Inflammatory macrophage (primary cell): ENCODE measurements around the gene CENPVL1.
"Not testable (repeated sequence)": the region's sequence is repeated elsewhere in the genome, so short reads cannot be mapped to it uniquely, and the experiment has no call there.

Source experiments
- DNase-seq, 2 donors: peaks; one replicate each; pipeline ENCODE4 v3.0.0-alpha.2; 2020 to 2022
- total RNA-seq, 18 experiments: gene quantifications; one replicate each; lab custom pipeline; 2026; ENCODE audit warnings: mixed read lengths in 6 of 18, inconsistent platforms in 2 of 18; lab: John Stamatoyannopoulos, UW

CENPVL1 gene
- 0 reads per million in 18 experiments for total RNA-seq

DNA sequence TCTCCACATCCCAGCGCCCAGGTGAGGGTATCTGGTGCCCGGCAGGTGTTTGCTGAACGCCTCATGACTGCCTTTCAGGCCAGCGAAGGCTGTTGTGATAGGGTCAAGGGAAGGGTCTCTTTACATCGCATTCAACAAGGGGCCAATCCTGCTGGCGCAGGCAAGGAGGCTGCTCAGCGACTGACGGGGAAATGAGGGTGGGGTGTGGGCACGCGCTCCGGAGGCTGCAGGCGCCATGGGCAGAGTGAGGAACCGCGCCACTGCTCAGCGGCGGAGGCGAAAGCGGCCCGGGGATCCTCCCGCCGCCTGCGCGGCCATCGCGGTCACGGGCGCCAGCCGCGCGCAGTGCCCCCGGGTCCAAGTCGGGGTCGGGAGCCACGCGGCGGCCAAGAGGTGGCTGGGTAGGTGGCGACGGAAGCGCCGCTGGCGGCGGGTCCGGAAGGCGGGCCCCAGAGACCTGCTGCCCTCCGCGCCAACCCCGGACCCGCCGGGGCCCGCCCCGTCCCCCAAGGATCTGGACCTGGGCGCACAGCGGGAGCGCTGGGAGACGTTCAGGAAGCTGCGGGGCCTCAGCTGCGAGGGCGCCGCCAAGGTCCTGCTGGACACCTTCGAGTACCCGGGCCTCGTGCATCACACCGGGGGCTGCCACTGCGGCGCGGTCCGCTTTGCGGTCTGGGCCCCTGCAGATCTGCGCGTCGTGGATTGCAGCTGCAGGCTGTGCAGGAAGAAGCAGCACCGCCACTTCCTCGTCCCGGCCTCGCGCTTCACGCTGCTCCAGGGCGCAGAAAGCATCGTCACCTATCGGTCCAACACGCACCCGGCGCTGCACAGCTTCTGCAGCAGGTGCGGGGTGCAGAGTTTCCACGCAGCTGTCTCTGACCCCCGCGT, at the start of gene CENPVL1:
TSS of gene CENPVL1 (plus strand) at position 236 of the 888 bp plus-strand sequence. CDS start at position 236, 0 bp downstream.
- DNase-seq: not testable (repeated sequence)

DNA sequence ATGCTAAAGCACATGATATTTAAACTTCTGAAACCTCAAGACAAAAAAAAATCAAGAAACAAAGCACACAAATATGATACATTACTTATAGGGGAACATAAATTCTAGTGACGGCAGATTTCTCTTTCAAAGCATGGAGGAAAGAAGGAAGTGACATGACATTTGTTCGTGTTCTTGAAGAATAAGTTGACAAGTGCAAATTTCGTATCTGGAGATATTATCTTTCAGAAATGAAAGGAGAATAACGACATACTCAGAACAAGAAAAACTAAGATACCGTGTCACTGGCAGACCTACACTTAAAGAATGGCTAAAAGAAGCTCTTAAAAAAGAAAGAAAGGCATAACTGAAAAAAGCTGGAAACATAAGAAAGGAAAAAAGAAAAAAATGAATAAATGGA, 44.3 kb upstream of the CENPVL1 start:
- no peak for DNase-seq

DNA sequence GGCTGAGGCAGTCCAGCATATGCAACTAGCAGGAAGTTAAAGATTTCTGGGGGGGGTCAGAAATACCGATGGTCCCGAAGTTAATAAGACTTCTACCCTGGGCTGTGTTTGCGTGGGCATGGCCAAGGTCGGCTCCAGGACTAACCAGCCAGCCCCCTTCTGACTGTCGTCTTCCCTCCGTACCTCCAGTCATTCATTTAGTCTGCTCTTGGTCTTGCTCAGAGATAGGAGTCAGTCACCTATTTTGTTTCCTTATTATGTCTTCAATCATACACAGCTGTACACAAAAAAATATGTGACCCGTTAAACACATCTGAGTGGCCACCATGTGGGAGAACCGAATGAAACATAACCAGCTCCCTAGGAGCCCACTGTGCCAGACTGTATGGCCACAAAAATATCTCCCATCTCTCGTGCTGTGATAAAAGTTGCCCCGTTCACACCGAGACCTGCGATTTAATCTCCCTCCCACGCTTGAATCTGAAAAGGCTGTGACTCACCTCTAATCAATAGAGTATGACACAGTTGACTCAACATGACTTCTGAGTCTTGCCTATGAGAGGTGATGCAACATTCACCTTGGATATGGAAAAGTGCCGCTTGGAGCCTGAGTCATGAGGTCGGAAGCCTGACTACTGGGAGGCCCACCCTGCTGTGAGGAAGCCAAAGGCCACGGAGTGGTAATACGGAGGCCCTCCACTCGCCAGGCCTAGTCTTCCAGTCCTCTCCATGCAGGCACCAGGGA, 30.5 kb upstream of the CENPVL1 start:
- DNase-seq: not testable (repeated sequence)

DNA sequence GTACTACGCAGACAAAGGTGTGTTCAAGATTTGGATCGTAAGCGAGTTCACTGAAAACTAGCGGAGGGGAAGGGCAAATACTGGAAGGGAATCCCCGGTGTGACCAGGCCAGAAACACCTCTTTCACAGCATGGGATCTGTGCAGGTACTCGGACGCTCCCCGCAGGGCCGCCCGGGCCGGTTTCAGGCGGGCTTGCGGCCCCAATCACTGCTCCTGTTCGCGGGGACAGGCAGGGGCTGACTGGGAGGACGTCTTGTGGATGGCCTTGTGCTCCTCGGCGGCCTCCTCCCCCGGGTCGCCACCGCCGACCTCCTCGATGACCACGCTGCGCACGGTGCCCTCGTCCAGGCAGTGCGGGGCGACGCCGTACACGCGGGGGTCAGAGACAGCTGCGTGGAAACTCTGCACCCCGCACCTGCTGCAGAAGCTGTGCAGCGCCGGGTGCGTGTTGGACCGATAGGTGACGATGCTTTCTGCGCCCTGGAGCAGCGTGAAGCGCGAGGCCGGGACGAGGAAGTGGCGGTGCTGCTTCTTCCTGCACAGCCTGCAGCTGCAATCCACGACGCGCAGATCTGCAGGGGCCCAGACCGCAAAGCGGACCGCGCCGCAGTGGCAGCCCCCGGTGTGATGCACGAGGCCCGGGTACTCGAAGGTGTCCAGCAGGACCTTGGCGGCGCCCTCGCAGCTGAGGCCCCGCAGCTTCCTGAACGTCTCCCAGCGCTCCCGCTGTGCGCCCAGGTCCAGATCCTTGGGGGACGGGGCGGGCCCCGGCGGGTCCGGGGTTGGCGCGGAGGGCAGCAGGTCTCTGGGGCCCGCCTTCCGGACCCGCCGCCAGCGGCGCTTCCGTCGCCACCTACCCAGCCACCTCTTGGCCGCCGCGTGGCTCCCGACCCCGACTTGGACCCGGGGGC, 28.2 kb upstream of the CENPVL1 start:
- DNase-seq: not testable (repeated sequence)

DNA sequence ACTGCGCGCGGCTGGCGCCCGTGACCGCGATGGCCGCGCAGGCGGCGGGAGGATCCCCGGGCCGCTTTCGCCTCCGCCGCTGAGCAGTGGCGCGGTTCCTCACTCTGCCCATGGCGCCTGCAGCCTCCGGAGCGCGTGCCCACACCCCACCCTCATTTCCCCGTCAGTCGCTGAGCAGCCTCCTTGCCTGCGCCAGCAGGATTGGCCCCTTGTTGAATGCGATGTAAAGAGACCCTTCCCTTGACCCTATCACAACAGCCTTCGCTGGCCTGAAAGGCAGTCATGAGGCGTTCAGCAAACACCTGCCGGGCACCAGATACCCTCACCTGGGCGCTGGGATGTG, 27.6 kb upstream of the CENPVL1 start, which contains the start of gene CENPVL2:
TSS of gene CENPVL2 (minus strand) at position 112 of the 343 bp plus-strand sequence. CDS start at position 112, 0 bp downstream.
- not testable (repeated sequence) for DNase-seq

DNA sequence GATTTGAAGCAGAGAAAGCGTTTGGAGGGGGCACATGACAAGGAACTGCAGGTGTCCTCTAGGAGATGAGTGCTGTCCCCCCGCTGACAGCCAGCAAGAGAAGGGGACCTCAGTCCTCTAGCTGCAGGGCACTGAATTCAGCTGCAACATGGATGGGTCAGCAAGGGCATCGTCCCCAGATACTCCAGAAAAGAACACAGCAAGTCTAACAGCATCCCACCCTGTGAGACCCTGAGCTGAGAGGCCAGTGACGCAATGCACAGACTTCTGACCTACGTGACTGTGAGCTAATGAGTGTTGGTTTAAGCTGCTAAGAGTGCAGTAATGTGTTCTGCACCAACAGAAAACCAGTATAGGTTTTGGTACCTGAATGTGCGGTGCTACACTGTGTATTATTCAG, 16.1 kb upstream of the CENPVL1 start:
- no peak for DNase-seq

DNA sequence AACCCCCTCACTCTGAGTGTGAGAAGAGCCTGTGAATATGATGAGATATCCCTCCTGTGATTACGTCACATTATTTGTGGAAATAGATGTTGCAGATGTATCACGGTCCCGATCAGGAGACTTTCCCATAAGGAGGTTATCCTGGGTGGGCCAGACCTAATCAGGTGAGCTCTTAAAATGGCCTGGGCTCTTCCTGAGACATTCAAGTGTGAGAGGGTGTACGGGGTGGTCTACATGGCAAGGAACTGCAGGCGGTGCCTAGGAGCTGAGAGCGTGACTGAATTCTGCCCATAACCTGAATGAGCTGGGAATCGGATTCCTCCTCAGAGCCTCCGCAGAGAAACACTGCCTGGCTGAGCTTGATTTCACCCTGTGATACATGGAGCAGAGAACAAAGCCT, 12.9 kb upstream of the CENPVL1 start:
- no peak for DNase-seq

DNA sequence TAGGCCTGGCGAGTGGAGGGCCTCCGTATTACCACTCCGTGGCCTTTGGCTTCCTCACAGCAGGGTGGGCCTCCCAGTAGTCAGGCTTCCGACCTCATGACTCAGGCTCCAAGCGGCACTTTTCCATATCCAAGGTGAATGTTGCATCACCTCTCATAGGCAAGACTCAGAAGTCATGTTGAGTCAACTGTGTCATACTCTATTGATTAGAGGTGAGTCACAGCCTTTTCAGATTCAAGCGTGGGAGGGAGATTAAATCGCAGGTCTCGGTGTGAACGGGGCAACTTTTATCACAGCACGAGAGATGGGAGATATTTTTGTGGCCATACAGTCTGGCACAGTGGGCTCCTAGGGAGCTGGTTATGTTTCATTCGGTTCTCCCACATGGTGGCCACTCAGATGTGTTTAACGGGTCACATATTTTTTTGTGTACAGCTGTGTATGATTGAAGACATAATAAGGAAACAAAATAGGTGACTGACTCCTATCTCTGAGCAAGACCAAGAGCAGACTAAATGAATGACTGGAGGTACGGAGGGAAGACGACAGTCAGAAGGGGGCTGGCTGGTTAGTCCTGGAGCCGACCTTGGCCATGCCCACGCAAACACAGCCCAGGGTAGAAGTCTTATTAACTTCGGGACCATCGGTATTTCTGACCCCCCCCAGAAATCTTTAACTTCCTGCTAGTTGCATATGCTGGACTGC, 2.8 kb downstream of the CENPVL1 start:
- DNase-seq: not testable (repeated sequence)

DNA sequence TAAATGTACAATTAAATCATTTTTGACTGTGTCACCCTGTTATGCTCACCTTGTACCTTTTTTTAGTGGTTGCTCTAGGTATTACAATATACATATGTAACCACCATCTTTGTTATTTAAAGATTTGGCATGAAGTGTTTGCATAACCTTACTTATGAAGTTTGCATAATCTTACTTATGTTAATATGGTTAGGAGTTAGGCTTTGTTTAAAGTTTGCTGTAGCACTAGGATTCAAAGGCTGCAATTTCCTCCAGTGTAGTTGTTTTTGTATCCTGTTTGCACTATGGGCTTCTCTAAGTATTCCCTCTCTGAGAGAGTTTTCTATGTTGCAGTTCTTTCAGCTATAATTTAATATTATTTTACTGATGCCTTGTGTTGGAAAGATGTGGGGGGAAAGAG, 17.9 kb downstream of the CENPVL1 start:
- DNase-seq: no peak

DNA sequence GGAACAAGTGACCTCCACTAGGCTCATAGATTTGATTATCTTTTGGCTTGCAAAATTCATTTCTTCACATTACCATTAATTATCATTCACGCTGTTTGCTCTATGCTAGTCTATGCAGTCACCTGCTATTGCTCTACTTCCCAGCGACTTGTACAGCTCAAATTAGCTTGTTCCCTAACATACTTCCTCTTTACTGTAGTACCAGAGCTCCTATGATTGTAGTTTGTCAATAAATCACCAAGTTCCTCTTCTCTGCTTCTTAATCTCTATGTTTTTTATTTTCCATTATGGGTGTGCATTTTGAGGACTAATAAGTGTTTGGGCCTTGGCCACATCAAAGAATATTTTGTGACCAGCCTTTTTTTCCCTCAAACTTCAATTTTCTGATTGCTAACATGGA, 26.8 kb downstream of the CENPVL1 start:
- DNase-seq: peak; percentile 31 to 56

DNA sequence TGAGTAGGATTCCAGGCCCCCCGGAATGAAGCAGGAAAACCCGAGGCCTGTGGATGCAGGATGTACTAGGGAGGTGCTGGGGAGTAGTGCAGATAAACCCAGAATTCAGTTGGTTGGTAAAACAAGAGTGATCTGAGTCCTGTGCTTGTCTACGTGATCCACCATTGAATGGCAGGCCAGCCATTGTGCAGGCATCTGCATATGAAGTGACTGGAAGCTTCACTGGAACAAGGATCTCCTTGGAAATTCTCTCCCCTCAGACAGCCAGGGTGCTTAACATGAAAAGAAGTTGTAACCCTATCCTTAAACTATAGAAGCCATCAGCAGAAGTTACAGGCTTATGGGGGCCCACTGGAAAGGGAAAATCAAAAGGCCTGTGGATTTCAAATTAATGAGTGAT, 32.3 kb downstream of the CENPVL1 start:
- DNase-seq: no peak

DNA sequence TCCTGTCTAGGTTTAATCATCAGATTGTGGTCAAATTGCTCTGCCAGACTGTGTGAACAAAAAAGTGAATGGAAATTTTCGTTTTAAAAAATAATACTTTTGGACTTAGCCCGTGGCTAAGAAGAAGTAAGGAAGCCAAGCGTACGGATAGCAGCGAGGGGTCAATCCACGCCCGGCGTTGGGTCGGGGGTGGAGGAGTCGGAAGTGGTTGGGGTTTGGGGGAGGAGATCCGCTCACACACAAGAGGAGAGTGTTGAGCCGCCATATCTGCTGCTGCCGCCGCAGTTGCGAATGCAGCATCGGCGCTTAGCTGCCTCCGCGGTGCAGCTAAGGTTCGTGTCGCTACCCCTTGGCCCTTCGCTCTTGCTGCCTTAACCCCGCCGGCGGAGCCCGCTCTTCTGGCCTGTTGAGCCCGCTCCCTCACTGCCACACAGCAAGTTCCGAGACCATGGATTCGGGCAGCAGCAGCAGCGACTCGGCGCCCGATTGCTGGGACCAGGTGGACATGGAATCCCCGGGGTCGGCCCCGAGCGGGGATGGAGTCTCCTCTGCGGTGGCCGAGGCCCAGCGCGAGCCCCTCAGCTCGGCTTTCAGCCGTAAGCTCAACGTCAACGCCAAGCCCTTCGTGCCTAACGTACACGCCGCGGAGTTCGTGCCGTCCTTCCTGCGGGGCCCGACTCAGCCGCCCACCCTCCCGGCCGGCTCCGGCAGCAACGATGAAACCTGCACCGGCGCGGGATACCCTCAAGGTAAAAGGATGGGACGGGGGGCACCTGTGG, 33.1 kb downstream of the CENPVL1 start, which contains the start of gene GSPT2:
TSS of gene GSPT2 (plus strand) at position 264 of the 779 bp plus-strand sequence. CDS start at position 449, 185 bp downstream.
- peak; percentile 67 to 69 for DNase-seq

DNA sequence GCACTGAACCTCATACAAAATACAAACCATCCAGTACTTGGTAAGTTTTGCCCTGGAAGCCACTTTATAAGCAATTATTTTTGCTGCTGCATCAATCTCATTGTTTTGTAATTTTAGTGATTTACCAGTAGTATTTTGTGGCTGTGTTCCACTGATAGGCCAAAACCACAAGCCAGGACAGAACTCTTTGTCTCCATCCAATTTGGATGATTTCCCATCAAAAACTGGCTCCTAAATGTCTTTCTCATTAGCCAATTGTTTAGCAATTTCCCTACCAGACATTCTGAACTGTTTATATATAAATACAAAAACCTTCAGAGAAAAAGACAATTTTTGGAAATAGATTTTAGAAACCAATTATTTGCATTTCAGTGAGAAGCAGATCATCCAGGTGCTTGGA, 37.4 kb downstream of the CENPVL1 start:
- DNase-seq: no peak

DNA sequence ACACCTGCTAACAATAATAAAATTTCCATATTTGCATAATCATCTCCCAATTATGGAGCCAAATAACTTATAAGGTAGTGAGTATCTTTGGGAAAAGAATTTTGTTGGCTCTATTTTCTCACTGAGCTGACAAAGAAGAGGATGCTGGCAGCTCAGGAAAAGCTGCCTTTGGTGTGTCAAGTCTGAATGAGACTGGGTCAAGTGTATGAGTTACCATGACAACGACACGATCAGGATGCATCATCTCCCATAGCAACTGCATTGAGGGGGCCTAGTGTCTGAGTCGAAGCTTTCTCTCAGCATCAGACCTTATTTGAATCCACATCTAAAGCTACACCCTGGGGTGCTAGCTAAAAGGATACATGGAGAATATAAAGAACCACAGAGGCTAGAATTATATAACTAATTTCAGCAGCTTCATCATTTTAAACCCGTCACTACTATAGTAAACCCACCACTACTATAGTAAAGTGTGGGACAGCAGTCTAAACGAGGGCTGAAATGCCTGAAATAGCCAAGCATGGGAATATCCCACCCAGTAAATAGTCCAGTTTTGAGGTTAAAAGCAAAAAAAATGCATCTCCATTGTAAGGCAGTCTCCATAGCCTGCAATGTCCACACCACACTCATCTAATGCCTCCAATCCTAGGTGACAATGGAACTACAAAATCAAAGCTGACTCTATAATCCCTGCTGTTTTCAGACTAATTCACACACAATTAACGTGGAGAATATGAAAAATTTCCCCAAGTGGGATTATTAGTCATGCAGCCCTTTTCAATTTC, 48.9 kb downstream of the CENPVL1 start:
- no peak for DNase-seq

DNA sequence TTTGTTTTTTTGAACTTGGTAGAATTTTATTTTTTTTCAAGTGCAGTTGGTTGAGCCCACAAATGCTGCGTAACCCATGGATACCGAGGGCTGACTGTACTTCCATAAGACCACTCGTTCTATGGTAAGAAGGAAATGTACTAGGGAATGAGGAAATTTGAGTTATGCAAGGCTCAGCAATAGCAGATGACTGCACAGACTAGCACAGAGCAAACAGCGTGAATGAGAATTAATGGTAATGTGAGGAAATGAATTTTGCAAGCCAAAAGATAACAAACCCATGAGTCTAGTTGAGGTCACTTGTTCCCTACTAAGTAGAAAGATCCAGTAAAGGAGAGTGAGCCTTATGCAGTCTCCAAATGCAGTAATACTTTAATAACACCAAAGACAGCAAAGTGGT, 50.3 kb downstream of the CENPVL1 start:
- DNase-seq: peak; percentile 13 to 16
